K562 (cell line): ENCODE data around the gene CABP4. TPM values are rescaled to one million over a fixed set of nuclear protein-coding genes. Genes with fewer than 3 reads are reported as not detected.

ENCODE experiments used
- ATAC-seq: fragments of 200-7000 bp; cut with Tn5 transposase; 3 replicates; pipeline ENCODE4 v1.9.1; 2020; ENCODE audit warnings: moderate library complexity
- BruUV-seq: library from RNA; stranded (reverse); fragments of 400-500 nt; replicated peaks from 2 replicates; lab custom pipeline; 2021; lab: Mats Ljungman, UMichigan
- CTCF ChIA-PET: fragments of 300-600 bp; formaldehyde crosslinking; extraction: SDS; loops from one replicate; lab custom pipeline; 2021; ENCODE audit warnings: low intra/inter-chr PET ratio; lab: Yijun Ruan, JAX
- POLR2A ChIA-PET: fragments of 300-600, 350-650 bp; sonication (Branson Sonifier 250); formaldehyde crosslinking; extraction: SDS; loops from one replicate; lab custom pipeline; 2021; ENCODE audit warnings: antibody characterized with exemption, inconsistent platforms; lab: Yijun Ruan, JAX
- DNase-seq, 4 experiments: peaks; one replicate each; pipeline versions ENCODE4 v3.0.0 to v3.0.0-alpha.2; 2011 to 2018; ENCODE audit warnings: low spot score in 3 of 4, mixed read lengths in 3 of 4; ENCODE audit errors: extremely low read depth in 1 of 4
- FAIRE-seq: peaks from 2 replicates; lab custom pipeline; 2011; peaks lifted over from hg19 to GRCh38; lab: Jason Lieb, UNC
- H2AFZ ChIP-seq: 2 replicates; pipeline ENCODE4 v1.6.0; 2011; ENCODE audit warnings: low read depth, low read length, control low read depth, inconsistent platforms
- H3K27ac ChIP-seq: fragments of 200-600 bp; 3 replicates; pipeline ENCODE4 v1.8.0; 2011; ENCODE audit warnings: low read depth, mild to moderate bottlenecking, control low read depth, inconsistent platforms, low read length, moderate library complexity, mixed read lengths; ENCODE audit errors: extremely low read depth
- H3K27me3 ChIP-seq, 2 experiments: fragments of 300-600 bp in 1 of 2; 2 replicates in 1 of 2; 3 replicates in 1 of 2; pipeline versions ENCODE4 v1.6.0 to v1.8.0; 2011; ENCODE audit warnings: inconsistent platforms in 2 of 2, low read length in 2 of 2, mild to moderate bottlenecking in 1 of 2, mixed read lengths in 1 of 2, moderate library complexity in 1 of 2; ENCODE audit not compliant: control insufficient read depth in 2 of 2, insufficient read depth in 2 of 2
- H3K36me3 ChIP-seq: fragments of 300-600 bp; 3 replicates; pipeline ENCODE4 v1.8.0; 2011; ENCODE audit warnings: mild to moderate bottlenecking, low read length, inconsistent platforms; ENCODE audit not compliant: control insufficient read depth, insufficient read depth
- H3K4me1 ChIP-seq, 2 experiments: fragments of 200-600 bp in 1 of 2; replicated peaks in 1 of 2; 2 replicates in 1 of 2; 3 replicates in 1 of 2; pipeline versions ENCODE4 v1.5.1 to v1.8.0; 2011; ENCODE audit warnings: inconsistent platforms in 2 of 2, low read length in 2 of 2, mild to moderate bottlenecking in 1 of 2, mixed read lengths in 1 of 2, moderate library complexity in 1 of 2; ENCODE audit not compliant: control insufficient read depth in 2 of 2, insufficient read depth in 2 of 2
- H3K4me2 ChIP-seq: 2 replicates; pipeline ENCODE4 v1.6.1; 2011; ENCODE audit warnings: low read length, control low read depth, inconsistent platforms, mixed read lengths; ENCODE audit not compliant: insufficient read depth
- H3K4me3 ChIP-seq: fragments of 200-600 bp; sonication (generic), shearing (Covaris generic); 2 replicates; pipeline ENCODE4 v1.5.1; 2016; ENCODE audit warnings: control low read depth, inconsistent platforms
- H3K79me2 ChIP-seq: fragments of 200-600 bp; 3 replicates; pipeline ENCODE4 v1.8.0; 2011; ENCODE audit warnings: low read length, inconsistent platforms; ENCODE audit not compliant: control insufficient read depth, insufficient read depth
- H3K9ac ChIP-seq, 2 experiments: 2 replicates each; pipeline versions ENCODE4 v1.6.0 to v1.6.1; 2011; ENCODE audit warnings: low read depth in 2 of 2, low read length in 2 of 2, control low read depth in 1 of 2, inconsistent platforms in 1 of 2, mild to moderate bottlenecking in 1 of 2, mixed read lengths in 1 of 2; ENCODE audit not compliant: insufficient read depth in 1 of 2
- H3K9me1 ChIP-seq: one replicate; pipeline ENCODE4 v1.6.0; 2011; ENCODE audit warnings: inconsistent platforms, mild to moderate bottlenecking, low read length, moderate library complexity; ENCODE audit not compliant: control insufficient read depth, insufficient read depth
- H3K9me3 ChIP-seq: replicated peaks from 2 replicates; pipeline ENCODE4 v1.5.1; 2011; ENCODE audit warnings: low read depth, low read length, inconsistent platforms; ENCODE audit not compliant: control insufficient read depth, insufficient read depth
- H4K20me1 ChIP-seq: replicated peaks from 2 replicates; pipeline ENCODE4 v1.6.1; 2011; ENCODE audit warnings: low read length, inconsistent platforms, mixed read lengths; ENCODE audit not compliant: control insufficient read depth, insufficient read depth
- ATF1 ChIP-seq, 2 experiments: fragments of 450-650 bp in 1 of 2; IDR thresholded peaks; 2 replicates each; pipeline ENCODE4 v1.6.1; 2016; ENCODE audit warnings: missing compliant biosample characterization in 1 of 2, missing genetic modification characterization in 1 of 2
- BCL6 ChIP-seq: fragments of 250-450 bp; sonication (Bioruptor Pico); IDR thresholded peaks from 2 replicates; pipeline ENCODE4 v1.4.0; 2020
- CHAMP1 ChIP-seq: fragments of 450-650 bp; IDR thresholded peaks from 2 replicates; pipeline ENCODE4 v1.6.1; 2016; ENCODE audit warnings: mild to moderate bottlenecking
- CTBP1 ChIP-seq: fragments of 450-650 bp; IDR thresholded peaks from 2 replicates; pipeline ENCODE4 v1.6.1; 2016; ENCODE audit warnings: borderline replicate concordance
- HBP1 ChIP-seq: fragments of 450-650 bp; formaldehyde crosslinking; IDR thresholded peaks from 2 replicates; pipeline ENCODE4 v1.4.0; 2022; ENCODE audit warnings: missing genetic modification characterization
- HMGN3 ChIP-seq: IDR thresholded peaks from 2 replicates; pipeline ENCODE4 v1.6.1; 2011; ENCODE audit warnings: borderline replicate concordance, low read depth, mild to moderate bottlenecking, mixed read lengths, low read length; ENCODE audit not compliant: insufficient read length; ENCODE audit errors: extremely low read depth
- HNRNPH1 ChIP-seq: fragments of 200-400 bp; formaldehyde crosslinking; optimal IDR thresholded peaks from 2 replicates; pipeline ENCODE3; 2017; ENCODE audit warnings: low read depth, mild to moderate bottlenecking, low read length, moderate library complexity
- JUN ChIP-seq, 2 experiments: sonication (generic) in 1 of 2; formaldehyde crosslinking in 1 of 2; IDR thresholded peaks; 2 replicates each; pipeline versions ENCODE4 v1.6.1 to v1.8.0; 2012 to 2022; ENCODE audit warnings: borderline replicate concordance in 2 of 2, mild to moderate bottlenecking in 2 of 2, improper control_type of control experiment in 1 of 2, low read depth in 1 of 2, low read length in 1 of 2, missing genetic modification reagents in 1 of 2
- MEF2D ChIP-seq: conservative IDR thresholded peaks from 2 replicates; pipeline ENCODE4 v1.6.1; 2016; ENCODE audit warnings: low read depth, missing genetic modification characterization, missing compliant biosample characterization
- PPARD ChIP-seq: fragments of 250-450 bp; sonication (Bioruptor Pico); IDR thresholded peaks from 2 replicates; pipeline ENCODE4 v1.8.0; 2022; ENCODE audit warnings: inconsistent platforms, mild to moderate bottlenecking, moderate library complexity
- SMAD2 ChIP-seq: fragments of 150-350 bp; IDR thresholded peaks from 2 replicates; pipeline ENCODE4 v1.6.1; 2014; ENCODE audit warnings: low read depth, mild to moderate bottlenecking, low read length
- ZNF436 ChIP-seq: fragments of 250-450, 450-650 bp; sonication (Bioruptor Pico); formaldehyde crosslinking; IDR thresholded peaks from 2 replicates; pipeline ENCODE4 v1.7.0; 2020; ENCODE audit warnings: mild to moderate bottlenecking
- ZNF583 ChIP-seq: fragments of 250-450 bp; sonication (Bioruptor Pico); IDR thresholded peaks from 2 replicates; pipeline ENCODE4 v1.4.0; 2020
- ZNF644 ChIP-seq: fragments of 200-800 bp; sonication (Bioruptor generic); IDR thresholded peaks from 2 replicates; pipeline ENCODE4 v1.6.1; 2016; ENCODE audit warnings: low read depth, missing genetic modification characterization, missing compliant biosample characterization
- WGBS: fragments of 100-300 bp; shearing (Covaris generic); methylation state at CpG from one replicate; pipeline ENCODE4 v1.1.6; 2016; ENCODE audit warnings: low coverage, mixed read lengths; ENCODE audit not compliant: insufficient coverage; ENCODE audit errors: missing lambda C conversion rate; 5-methylcytosine and 5-hydroxymethylcytosine counted together
- in situ Hi-C: fragments of 300-500 bp; cut with MboI; formaldehyde crosslinking; loops from 4 replicates; pipeline ENCODE4 v1.15.0; 2018; ENCODE audit warnings: inconsistent platforms, mixed read lengths
- intact Hi-C: fragments of 100-400 bp; cut with micrococcal nuclease; formaldehyde crosslinking; loops from 2 replicates; pipeline ENCODE4 v1.14.2; 2022
- polyA plus RNA-seq, 8 experiments: library from polyadenylated mRNA; depleted of rRNA in 4 of 8; stranded (reverse) in 5 of 8; unstranded in 3 of 8; fragments of >200 nt; fragmentation: Nextera tagmentation in 2 of 8; fragmentation: Illumina TruSeq in 1 of 8; extraction: Ambion mirVana in 2 of 8; extraction: Trizol in 1 of 8; gene quantifications; 2 replicates each; pipeline versions ENCODE4 v1.2.1 to v1.2.3, GENCODE V29; 2011 to 2014; ENCODE audit warnings: inconsistent platforms in 1 of 8, missing spikeins in 1 of 8
- total RNA-seq, 7 experiments: library from RNA; depleted of rRNA in 6 of 7; stranded (reverse); fragments of >200 nt in 6 of 7; fragmentation: Illumina TruSeq in 2 of 7; extraction: Trizol in 2 of 7; gene quantifications; 2 replicates each; pipeline versions ENCODE4 v1.2.1 to v1.2.3, GENCODE V29; 2011 to 2021; ENCODE audit warnings: low replicate concordance in 1 of 7
- TF ChIP-seq, protein P1 (sequence below): sonication (generic); formaldehyde crosslinking; IDR thresholded peaks from 2 replicates; pipeline ENCODE4 v1.8.1; 2023; ENCODE audit warnings: mild to moderate bottlenecking, missing genetic modification reagents, moderate library complexity

Gene CABP4
- total and polyA plus RNA-seq, 9 of the 15 experiments (the other 6 are each of a cell fraction or from before 2014, with no cell fraction given) = 0.11 TPM; not detected in 8

GRCh38 chr11:67468759-67469507 is 13.8 kb downstream of the CABP4 start, which contains the start of gene TMEM134 (continued):
- TF ChIP-seq HMGN3 (peak; percentile 78), BCL6 (CRISPR knock-in tag) (no peak), HBP1 (no peak)

GRCh38 chr11:67469508-67469811 is 14.3 kb downstream of the CABP4 start:
- H3K4me1 ChIP-seq = peaks cover 6 to 37% of the 10 kb centered on the region in 2 experiments; a peak in 4 of 5 replicates
- TSS peak; percentile 40 for BruUV-seq
- POLR2A ChIA-PET = no interaction called here
- TF ChIP-seq ATF1 (CRISPR knock-in tag; IDR thresholded peaks at IDR 0.05) (no peak), ATF1 (tag; IDR thresholded peaks at IDR 0.05) (peak; percentile 60), CHAMP1 (no peak), PPARD (CRISPR knock-in tag) (no peak), JUN (IDR thresholded peaks at IDR 0.05; ENCODE audit: borderline replicate concordance, low read depth, low read length) (no peak), JUN (CRISPR knock-in tag; IDR thresholded peaks at IDR 0.05; ENCODE audit: borderline replicate concordance) (no peak), ZNF436 (no peak), CTBP1 (no peak), SMAD2 (no peak), ZNF644 (tag) (no peak), MEF2D (tag) (no peak), ZNF583 (CRISPR knock-in tag) (no peak; the same call in 1 of the 2 replicates), HNRNPH1 (no peak)
- TF ChIP-seq, protein P1, sequence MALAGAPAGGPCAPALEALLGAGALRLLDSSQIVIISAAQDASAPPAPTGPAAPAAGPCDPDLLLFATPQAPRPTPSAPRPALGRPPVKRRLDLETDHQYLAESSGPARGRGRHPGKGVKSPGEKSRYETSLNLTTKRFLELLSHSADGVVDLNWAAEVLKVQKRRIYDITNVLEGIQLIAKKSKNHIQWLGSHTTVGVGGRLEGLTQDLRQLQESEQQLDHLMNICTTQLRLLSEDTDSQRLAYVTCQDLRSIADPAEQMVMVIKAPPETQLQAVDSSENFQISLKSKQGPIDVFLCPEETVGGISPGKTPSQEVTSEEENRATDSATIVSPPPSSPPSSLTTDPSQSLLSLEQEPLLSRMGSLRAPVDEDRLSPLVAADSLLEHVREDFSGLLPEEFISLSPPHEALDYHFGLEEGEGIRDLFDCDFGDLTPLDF (CRISPR knock-in tag) = 0 out of 2 replicates have a peak, but pooled peaks have one; percentile 41

More at GRCh38 chr11:67469508-67469811, 14.3 kb downstream of the CABP4 start:
- Histone ChIP-seq H3K9me1 (no peaks in the 10 kb centered on the region), H4K20me1 (no peaks in the 10 kb centered on the region), H3K9me3 (no peaks in the 10 kb centered on the region), H3K9ac (peak overlapping the region; percentile 76 to 98), H3K79me2 (peaks cover 12% of the 10 kb centered on the region), H3K27me3 (no peaks in the 10 kb centered on the region), H3K27ac (peak overlapping the region; percentile 72), H3K36me3 (no peaks in the 10 kb centered on the region), H3K4me3 (peak overlapping the region; percentile 76), H3K4me2 (peak overlapping the region; percentile 86), H2AFZ (peak overlapping the region; percentile 96)
- FAIRE-seq (no peak), ATAC-seq (no peak), DNase-seq (no peak)
- WGBS = 7% methylated on average over 9 of the region's 9 CpGs
- in situ Hi-C loops (no loop called here), intact Hi-C loops (loop anchor here (1.0 to 5.0 kb wide), 2 partner anchors 47 to 68 kb away; partner anchors contain the start of gene PPP1CA)
- CTCF ChIA-PET = interaction anchor here (0.5 kb wide), 1 partner anchor 44 kb away, joined by 4 read pairs; no protein-coding TSS in a partner anchor
